Lower leg skin (tissue), 4 donors: ENCODE data around the gene ZNF771. TPM values are rescaled to one million over a fixed set of nuclear protein-coding genes. Genes with fewer than 3 reads are reported as not detected.

Experiments
- DNase-seq, 2 donors: peaks; one replicate each; pipeline ENCODE4 v3.0.0-alpha.2; 2019; ENCODE audit warnings: low spot score in 2 of 2
- H3K4me3 ChIP-seq: fragments of 200-600 bp; sonication (generic); 2 replicates; pipeline ENCODE4 v1.5.1; 2017; ENCODE audit warnings: mild to moderate bottlenecking, low read depth; ENCODE audit not compliant: poor library complexity, severe bottlenecking
- POLR2A ChIP-seq, 2 donors: fragments of 450-650 bp; IDR thresholded peaks; one replicate each; pipeline ENCODE4 v1.6.1; 2016 to 2017; ENCODE audit warnings: antibody characterized with exemption in 2 of 2, mild to moderate bottlenecking in 1 of 2, moderate library complexity in 1 of 2
- WGBS, 2 donors: methylation state at CpG; one replicate each; pipeline ENCODE4 v1.1.5; 2018; 5-methylcytosine and 5-hydroxymethylcytosine counted together
- intact Hi-C: fragments of 100-400 bp; cut with DNase I; formaldehyde crosslinking; loops from one replicate; pipeline ENCODE4 v1.15.0; 2023; ENCODE audit warnings: low total_unique reads
- total RNA-seq, 4 donors: library from RNA; depleted of rRNA; stranded (reverse); fragments of >200 nt; gene quantifications; one replicate each; pipeline ENCODE4 v1.1.0, GENCODE V29; 2016
- TF ChIP-seq, protein P1 (sequence below), 3 donors: fragments of 450-650 bp; IDR thresholded peaks; one replicate each; pipeline ENCODE4 v1.5.1; 2016; ENCODE audit warnings: antibody characterized with exemption in 3 of 3, mild to moderate bottlenecking in 3 of 3, moderate library complexity in 2 of 3

ZNF771 gene
- total RNA-seq, 4 donors from 2014 or later = 5.9 to 12.8 (median 11.0) TPM

DNA sequence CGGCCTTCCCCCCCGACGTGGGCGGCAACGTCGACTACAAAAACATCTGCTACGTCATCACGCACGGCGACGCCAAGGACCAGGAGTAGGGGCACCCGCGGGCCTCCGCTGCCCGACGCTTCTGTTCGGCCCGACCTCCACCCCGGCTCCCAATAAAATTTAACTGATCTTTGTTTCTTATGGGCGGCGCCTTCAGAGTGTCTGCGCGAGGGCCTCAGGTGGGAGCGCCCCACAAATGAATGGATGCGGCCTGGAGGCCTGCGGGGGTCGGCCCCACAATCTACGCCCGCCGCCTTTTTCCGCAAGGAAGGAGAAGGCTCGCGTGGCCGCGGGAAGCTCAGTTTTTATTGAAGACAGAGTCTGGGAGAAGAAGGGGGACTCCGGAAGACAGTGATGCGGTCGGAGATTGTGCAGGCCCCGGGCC lies 29.6 kb upstream of the ZNF771 start:
- intact Hi-C loops = no loop called here
- H3K4me3 ChIP-seq = peak overlapping the region; percentile 41
- WGBS, 2 donors = 0 to 1% methylated on average over 36 to 39 of the region's 39 CpGs
- TF ChIP-seq, protein P1, sequence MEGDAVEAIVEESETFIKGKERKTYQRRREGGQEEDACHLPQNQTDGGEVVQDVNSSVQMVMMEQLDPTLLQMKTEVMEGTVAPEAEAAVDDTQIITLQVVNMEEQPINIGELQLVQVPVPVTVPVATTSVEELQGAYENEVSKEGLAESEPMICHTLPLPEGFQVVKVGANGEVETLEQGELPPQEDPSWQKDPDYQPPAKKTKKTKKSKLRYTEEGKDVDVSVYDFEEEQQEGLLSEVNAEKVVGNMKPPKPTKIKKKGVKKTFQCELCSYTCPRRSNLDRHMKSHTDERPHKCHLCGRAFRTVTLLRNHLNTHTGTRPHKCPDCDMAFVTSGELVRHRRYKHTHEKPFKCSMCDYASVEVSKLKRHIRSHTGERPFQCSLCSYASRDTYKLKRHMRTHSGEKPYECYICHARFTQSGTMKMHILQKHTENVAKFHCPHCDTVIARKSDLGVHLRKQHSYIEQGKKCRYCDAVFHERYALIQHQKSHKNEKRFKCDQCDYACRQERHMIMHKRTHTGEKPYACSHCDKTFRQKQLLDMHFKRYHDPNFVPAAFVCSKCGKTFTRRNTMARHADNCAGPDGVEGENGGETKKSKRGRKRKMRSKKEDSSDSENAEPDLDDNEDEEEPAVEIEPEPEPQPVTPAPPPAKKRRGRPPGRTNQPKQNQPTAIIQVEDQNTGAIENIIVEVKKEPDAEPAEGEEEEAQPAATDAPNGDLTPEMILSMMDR (IDR thresholded peaks at IDR 0.05) = no peak
- peak in 1 of 2 donors; percentile 29 for TF ChIP-seq POLR2A (IDR thresholded peaks at IDR 0.05)
- DNase-seq = peak; percentile 93 to 99

DNA sequence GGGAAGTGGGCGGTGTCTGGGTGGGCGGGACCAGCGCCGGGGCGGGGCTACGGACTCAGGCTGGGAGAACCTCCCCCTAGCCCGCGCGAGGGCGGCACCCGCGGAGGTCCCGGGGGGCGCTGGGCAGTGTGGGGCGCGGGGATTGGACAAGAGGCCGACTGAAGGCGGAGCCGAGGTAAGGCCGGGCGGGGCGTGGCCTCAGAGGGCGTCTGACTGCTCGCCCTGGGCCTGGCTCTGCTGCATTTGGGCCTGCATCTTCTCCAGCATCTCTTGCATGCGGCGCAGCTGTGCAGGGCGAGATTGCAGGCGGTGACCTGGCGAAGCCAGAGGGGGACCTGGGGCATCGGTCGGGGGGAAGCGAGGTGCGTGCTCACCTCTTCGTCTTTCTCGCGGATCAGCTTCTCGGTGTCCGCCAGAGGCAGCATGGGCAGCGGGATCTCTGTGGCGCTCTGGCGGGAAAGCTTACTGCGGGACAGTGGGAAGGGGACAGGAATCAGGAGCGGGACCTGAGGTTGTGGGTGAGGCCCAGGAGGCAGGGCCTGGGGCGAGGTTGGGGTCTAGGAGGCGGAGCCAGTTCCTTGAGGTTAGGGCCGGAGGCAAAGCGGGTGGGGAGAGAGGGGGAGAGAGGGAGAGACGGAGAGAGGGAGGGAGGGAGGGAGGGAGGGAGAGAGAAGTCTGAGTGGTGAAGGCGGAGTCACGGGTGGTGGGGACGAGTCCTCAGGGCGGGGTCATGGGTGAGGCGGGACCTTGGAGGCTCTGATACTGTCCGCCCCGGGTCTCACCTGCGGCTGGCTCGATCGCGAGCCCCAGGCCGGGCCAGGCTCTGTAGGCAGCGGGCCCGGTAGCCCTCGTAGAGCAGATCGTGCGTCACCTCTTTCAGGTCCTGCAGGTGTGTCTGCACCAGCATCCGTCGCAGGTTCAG lies 28.9 kb upstream of the ZNF771 start:
- no peak for TF ChIP-seq POLR2A (IDR thresholded peaks at IDR 0.05)
- TF ChIP-seq, protein P1 (IDR thresholded peaks at IDR 0.05) = no peak
- intact Hi-C loops = no loop called here
- 0% methylated on average over 66 of the region's 67 CpGs for WGBS, 2 donors
- peak; percentile 99 to 100 for DNase-seq
- peak overlapping the region; percentile 57 for H3K4me3 ChIP-seq

DNA sequence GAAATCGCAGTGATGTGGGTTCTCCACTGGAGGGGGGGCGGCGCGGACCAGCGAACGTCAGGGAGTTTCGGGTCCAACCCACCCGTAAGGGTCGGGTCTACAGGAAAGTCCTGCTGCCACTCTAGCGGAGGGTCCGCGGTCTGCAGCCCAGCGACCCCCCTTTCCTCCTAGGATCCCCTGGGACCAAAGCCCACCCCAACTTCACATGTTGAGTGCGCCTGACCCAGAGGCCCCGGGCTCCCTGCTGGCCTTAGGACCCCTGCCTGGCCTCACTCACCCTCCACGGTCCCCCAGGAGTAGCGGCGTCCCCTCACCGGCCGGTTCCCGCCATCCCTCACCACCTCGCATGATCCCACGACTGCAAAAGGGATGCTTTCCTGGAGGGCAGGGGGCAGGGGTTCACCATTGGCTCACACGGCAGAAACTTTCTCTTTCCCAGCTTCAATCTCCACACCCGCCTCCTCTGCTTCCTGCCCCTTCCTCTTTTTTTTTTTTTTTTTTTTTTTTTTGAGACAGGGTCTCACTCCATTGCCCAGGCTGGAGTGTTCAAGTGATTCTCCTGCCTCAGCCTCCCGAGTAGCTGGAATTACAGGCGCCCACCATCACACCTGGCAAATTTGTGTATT lies 28.1 kb upstream of the ZNF771 start:
- TF ChIP-seq, protein P1 (IDR thresholded peaks at IDR 0.05) = no peak
- no peak for TF ChIP-seq POLR2A (IDR thresholded peaks at IDR 0.05)

GRCh38 chr16:30380072-30380802 lies 27.2 kb upstream of the ZNF771 start:
- no peak overlapping the region for H3K4me3 ChIP-seq
- intact Hi-C loops = no loop called here
- DNase-seq = no peak
- WGBS, 2 donors = 89 to 90% methylated on average over 4 of the region's 4 CpGs
- TF ChIP-seq, protein P1 (IDR thresholded peaks at IDR 0.05) = no peak
- TF ChIP-seq POLR2A (IDR thresholded peaks at IDR 0.05) = no peak

More for the DNA sequence above, 28.1 kb upstream of the ZNF771 start:
- WGBS, 2 donors = 36 to 46% methylated on average over 17 to 27 of the region's 27 CpGs
- H3K4me3 ChIP-seq = peak overlapping the region; percentile 57
- peak in 1 of 2 donors; percentile 86 for DNase-seq
- intact Hi-C loops = no loop called here

DNA sequence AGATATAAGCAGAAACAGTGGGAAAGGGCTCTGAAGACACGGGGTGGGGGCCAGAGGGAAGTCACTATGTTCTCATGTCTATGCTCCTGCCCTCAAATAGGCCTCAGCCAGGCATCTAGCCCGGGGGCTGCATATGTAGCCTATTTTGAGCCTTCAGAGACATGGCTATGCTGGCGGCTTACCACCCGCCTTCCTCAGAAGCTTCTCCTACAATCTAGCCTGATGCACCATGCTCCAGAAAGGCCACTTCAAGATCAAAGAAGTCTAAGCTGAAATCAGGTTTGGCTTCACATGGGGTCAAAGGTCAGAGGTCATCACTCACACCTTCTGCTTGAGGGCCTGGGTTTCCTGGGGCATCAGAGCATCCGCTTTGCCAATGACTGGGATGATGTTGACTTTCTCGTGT lies 26.6 kb upstream of the ZNF771 start:
- TF ChIP-seq, protein P1 (IDR thresholded peaks at IDR 0.05) = no peak
- no peak for TF ChIP-seq POLR2A (IDR thresholded peaks at IDR 0.05)
- 72 to 75% methylated on average over 6 of the region's 6 CpGs for WGBS, 2 donors
- intact Hi-C loops = no loop called here
- DNase-seq = no peak
- H3K4me3 ChIP-seq = no peak overlapping the region
